Testis (tissue), 5 donors: ENCODE results near the gene SCG2. TPM values are rescaled to one million over a fixed set of nuclear protein-coding genes. Genes with fewer than 3 reads are reported as not detected.

Source experiments
- DNase-seq: peaks from one replicate; pipeline ENCODE4 v3.0.0-alpha.2; 2019
- H3K27ac ChIP-seq, 2 donors: fragments of 200-600 bp; sonication (generic); one replicate each; pipeline ENCODE4 v1.5.1; 2019
- H3K27me3 ChIP-seq: fragments of 200-600 bp; sonication (generic); one replicate; pipeline ENCODE4 v1.5.1; 2019
- H3K36me3 ChIP-seq: fragments of 200-600 bp; sonication (generic); one replicate; pipeline ENCODE4 v1.5.1; 2017; ENCODE audit warnings: low read depth; ENCODE audit errors: missing control alignments
- H3K4me1 ChIP-seq: fragments of 200-600 bp; sonication (generic); one replicate; pipeline ENCODE4 v1.5.1; 2019
- H3K4me3 ChIP-seq, 2 donors: fragments of 200-600 bp; sonication (generic); one replicate each; pipeline ENCODE4 v1.5.1; 2017 to 2019
- H3K9me3 ChIP-seq: fragments of 200-600 bp; sonication (generic); one replicate; pipeline ENCODE4 v1.5.1; 2017
- CTCF ChIP-seq, 3 experiments: fragments of 450-650 bp in 2 of 3; fragments of 200-600 bp in 1 of 3; sonication (generic) in 1 of 3; IDR thresholded peaks; one replicate each; pipeline ENCODE4 v1.5.1; 2016 to 2019; ENCODE audit warnings: antibody characterized with exemption in 3 of 3, mild to moderate bottlenecking in 2 of 3, moderate library complexity in 1 of 3
- POLR2A ChIP-seq: fragments of 450-650 bp; IDR thresholded peaks from one replicate; pipeline ENCODE4 v1.6.1; 2017; ENCODE audit warnings: antibody characterized with exemption, mild to moderate bottlenecking, moderate library complexity
- WGBS, 2 donors: methylation state at CpG; one replicate each; pipeline ENCODE4 v1.1.5; 2018; 5-methylcytosine and 5-hydroxymethylcytosine counted together
- intact Hi-C: fragments of 100-400 bp; cut with DNase I; formaldehyde crosslinking; loops from one replicate; pipeline ENCODE4 v1.15.1; 2023; ENCODE audit warnings: low total_unique reads
- long read RNA-seq, 2 donors: transcript quantifications; one replicate each; lab custom pipeline, GENCODE V29; 2026
- polyA plus RNA-seq: library from polyadenylated mRNA; stranded (reverse); fragments of 350-450 nt; fragmentation: Illumina TruSeq; extraction: RNeasy Lipid Tissue Mini Kit (QIAGEN cat#74804); gene quantifications from one replicate; pipeline ENCODE4 v1.2.3, GENCODE V29; 2014; ENCODE audit warnings: low read depth, low replicate concordance; ENCODE audit not compliant: insufficient read depth
- total RNA-seq, 2 donors: library from RNA; depleted of rRNA; stranded (reverse); fragments of >200 nt; gene quantifications; one replicate each; pipeline ENCODE4 v1.2.3, GENCODE V29; 2016

Gene SCG2, protein sequence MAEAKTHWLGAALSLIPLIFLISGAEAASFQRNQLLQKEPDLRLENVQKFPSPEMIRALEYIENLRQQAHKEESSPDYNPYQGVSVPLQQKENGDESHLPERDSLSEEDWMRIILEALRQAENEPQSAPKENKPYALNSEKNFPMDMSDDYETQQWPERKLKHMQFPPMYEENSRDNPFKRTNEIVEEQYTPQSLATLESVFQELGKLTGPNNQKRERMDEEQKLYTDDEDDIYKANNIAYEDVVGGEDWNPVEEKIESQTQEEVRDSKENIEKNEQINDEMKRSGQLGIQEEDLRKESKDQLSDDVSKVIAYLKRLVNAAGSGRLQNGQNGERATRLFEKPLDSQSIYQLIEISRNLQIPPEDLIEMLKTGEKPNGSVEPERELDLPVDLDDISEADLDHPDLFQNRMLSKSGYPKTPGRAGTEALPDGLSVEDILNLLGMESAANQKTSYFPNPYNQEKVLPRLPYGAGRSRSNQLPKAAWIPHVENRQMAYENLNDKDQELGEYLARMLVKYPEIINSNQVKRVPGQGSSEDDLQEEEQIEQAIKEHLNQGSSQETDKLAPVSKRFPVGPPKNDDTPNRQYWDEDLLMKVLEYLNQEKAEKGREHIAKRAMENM
- under 1 TPM; 0.31 to 0.43 TPM for total RNA-seq
- 1.2 TPM for polyA plus RNA-seq
- long read RNA-seq, donor 1, result 0 reads
- long read RNA-seq, donor 2, partial matches to known transcripts, result 0 of 1 reads
- long read RNA-seq, donor 2, other reads (novel, unspliced or antisense), result 0 of 1 reads

- Histone ChIP-seq H3K9me3 (no peaks in the 10 kb centered on the region), H3K27me3 (no peaks in the 10 kb centered on the region), H3K27ac (no peak within 1 kb of the TSS), H3K36me3 (no peaks in the 10 kb centered on the region), H3K4me1 (no peaks in the 10 kb centered on the region), H3K4me3 (no peak within 1 kb of the TSS)
- peak; percentile 87 for DNase-seq
- intact Hi-C loops, result no loop called here
- TF ChIP-seq CTCF (IDR thresholded peaks at IDR 0.05), result peak in 2 of 3 experiments; percentile 22 to 60
- no peak for TF ChIP-seq POLR2A
- WGBS, 2 donors, result 6% methylated on average over 17 of the region's 17 CpGs
These were observed at the start of gene SCG2 for GRCh38 chr2:223601932-223602666. Gene SCG2, minus strand, starts transcription at chr2:223602361. Its CDS starts 3,079 bp downstream, at chr2:223599282.

- H3K27ac ChIP-seq, result no peak overlapping the region
- no peaks in the 10 kb centered on the region for H3K4me1 ChIP-seq
- WGBS, 2 donors, result 83 to 90% methylated on average over 8 of the region's 8 CpGs
- H3K4me3 ChIP-seq, result no peak overlapping the region
- intact Hi-C loops, result no loop called here
- H3K36me3 ChIP-seq, result no peaks in the 10 kb centered on the region
- TF ChIP-seq POLR2A (no peak), CTCF (IDR thresholded peaks at IDR 0.05) (no peak)
- DNase-seq, result no peak
- no peaks in the 10 kb centered on the region for H3K27me3 ChIP-seq
- H3K9me3 ChIP-seq, result no peaks in the 10 kb centered on the region
These were observed 47.7 kb upstream of the SCG2 start for GRCh38 chr2:223649554-223650533.

GRCh38 chr2:223648755-223649154 lies 46.6 kb upstream of the SCG2 start:
- Histone ChIP-seq H3K36me3 (no peaks in the 10 kb centered on the region), H3K4me3 (no peak overlapping the region), H3K9me3 (no peaks in the 10 kb centered on the region), H3K4me1 (no peaks in the 10 kb centered on the region), H3K27me3 (no peaks in the 10 kb centered on the region), H3K27ac (no peak overlapping the region)
- DNase-seq, result no peak
- intact Hi-C loops, result no loop called here
- TF ChIP-seq CTCF (IDR thresholded peaks at IDR 0.05) (no peak), POLR2A (no peak)

DNA sequence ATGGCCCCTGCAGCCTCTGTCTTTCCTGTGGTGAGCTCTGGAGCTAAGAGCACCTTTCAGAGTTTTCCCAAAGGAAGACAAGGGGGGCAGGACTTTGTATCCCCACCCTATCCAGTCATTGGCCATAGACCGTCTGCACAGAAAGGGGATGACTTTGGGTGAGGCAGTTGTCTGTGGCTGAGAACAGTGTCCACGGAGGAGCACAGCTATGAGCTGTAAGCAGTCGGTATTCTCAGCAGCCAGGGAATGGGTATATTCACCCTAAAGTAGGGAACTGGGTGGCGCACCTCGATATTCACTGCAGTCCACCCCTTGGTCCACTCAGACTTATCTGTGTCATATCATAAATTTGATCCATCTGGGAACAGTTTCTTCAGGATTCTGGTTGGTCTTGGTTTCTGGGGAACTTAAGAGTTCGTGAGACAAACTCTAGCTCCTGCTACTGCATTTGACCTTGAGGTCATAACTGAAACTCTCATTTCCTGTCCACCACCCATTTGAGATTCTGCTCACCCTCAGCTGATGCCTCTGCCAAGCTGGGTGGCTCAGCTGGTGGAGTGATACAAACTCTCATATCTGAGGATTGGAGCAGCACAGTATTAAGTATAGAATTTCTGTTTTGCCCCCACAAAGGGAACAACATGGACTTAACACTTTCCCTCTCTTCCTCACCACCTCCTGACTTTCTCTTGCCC lies 45.2 kb upstream of the SCG2 start:
- no peak for TF ChIP-seq CTCF (IDR thresholded peaks at IDR 0.05)
- no peak for TF ChIP-seq POLR2A

More for the DNA sequence above, 45.2 kb upstream of the SCG2 start:
- WGBS, 2 donors, result 86 to 89% methylated on average over 6 of the region's 6 CpGs
- Histone ChIP-seq H3K36me3 (no peaks in the 10 kb centered on the region), H3K27ac (no peak overlapping the region), H3K27me3 (no peaks in the 10 kb centered on the region), H3K4me3 (no peak overlapping the region), H3K4me1 (no peaks in the 10 kb centered on the region), H3K9me3 (no peaks in the 10 kb centered on the region)
- no peak for DNase-seq
- intact Hi-C loops, result no loop called here
